HG02970 (cell line): ENCODE data around the gene LYRM9.
"Not testable (repeated sequence)": the region's sequence is repeated elsewhere in the genome, so short reads cannot be mapped to it uniquely, and the experiment has no call there.

Experiments
- ATAC-seq: cut with Tn5 transposase; IDR thresholded peaks from one replicate; pipeline ENCODE4 v1.9.1; 2021; ENCODE audit warnings: mild to moderate bottlenecking, moderate library complexity, moderate number of reproducible peaks; ENCODE audit not compliant: unreplicated experiment, low FRiP score

The LYRM9 gene

DNA sequence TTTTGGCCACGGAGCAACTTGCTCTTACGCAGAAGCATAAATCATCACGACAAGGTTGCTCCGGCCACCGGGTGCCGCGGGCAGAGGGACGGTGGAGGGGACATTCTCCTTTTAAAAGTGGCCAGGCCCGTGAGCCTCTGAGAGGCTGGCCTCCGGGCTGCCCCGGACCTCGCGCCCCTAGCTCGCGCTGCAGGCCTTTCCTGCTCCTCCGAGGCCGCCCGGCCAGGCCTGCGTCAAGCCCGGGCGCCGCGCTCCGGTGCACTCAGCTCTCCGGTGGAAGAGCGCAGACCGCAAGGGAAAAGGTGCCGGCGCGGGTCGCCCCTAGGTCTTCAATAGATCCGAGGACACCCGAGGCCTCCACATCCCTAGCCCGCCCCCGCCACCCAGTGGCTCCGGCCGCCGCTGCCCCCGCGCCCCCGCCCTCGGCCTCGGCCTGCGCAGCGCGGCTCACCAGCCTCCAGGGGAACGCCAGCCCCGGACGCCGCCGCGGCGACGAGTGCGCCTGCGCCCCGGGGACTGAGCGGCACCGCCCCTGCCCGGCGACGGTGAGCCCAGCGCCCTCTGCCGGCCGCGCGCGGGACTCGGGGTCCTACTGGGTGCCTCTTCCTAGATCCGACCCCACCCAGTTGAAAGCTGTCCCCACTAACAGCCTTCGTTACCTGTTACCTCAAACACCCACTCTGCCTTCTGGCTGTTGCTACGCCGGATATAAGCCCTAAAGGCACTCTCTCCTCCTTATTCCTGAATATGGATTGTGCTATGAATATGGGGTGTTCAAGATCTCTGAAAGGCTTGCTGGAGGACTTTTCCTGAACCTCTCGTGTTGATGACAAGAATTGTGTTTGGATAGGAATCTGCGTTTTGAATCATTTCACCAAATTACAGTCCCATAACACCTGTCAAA lies at the start of gene LYRM9:
Gene LYRM9 (minus strand): TSS at position 500 of the 904 bp plus-strand sequence. CDS start 10,671 bp downstream, outside the sequence.
- ATAC-seq: peak; percentile 93

DNA sequence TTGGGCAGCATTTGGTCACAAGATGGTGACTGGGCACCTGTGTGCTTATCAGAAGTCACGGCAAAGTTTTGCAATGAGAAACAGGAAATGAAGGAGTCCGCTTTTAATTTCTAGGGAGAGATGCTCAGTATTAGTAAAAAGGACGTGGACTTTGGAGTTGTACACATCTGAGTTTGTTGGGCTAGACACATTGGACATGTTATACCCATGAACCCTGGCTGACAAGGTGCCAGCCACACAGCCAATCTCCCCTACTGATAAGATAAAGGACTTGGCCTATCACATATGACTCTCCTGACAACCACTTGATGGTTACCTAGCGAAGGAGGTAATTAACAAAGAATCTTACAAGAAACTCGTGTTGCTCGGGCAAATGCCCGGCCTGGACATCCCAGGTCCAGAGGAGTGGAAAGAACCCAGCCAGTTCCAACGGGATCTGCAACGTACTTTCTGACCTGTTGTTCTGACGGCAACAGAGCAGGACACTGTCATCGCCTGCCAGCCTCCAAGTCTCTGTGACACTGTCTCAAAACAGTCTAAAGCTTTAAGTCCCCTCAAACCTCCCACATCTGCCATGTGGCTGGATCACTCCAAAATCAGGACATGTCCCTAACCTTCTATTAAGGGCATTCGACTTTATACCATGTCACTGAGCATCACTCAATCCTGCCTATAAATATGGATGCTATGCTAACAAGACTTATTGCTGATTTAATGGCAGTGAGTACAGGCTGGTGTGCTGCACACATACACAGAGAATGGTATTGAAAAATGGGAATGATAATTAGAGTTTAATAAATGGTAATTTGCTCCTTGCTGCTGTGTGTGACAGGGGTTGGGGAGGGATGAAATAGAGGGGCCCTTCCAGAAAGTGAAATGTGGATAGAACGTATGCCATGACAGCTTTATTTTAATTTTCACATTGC lies 47.6 kb upstream of the LYRM9 start:
- ATAC-seq: no peak

GRCh38 chr17:27939474-27940465 lies 46.6 kb upstream of the LYRM9 start:
- no peak for ATAC-seq

GRCh38 chr17:27938864-27939263 lies 45.7 kb upstream of the LYRM9 start:
- no peak for ATAC-seq

GRCh38 chr17:27938241-27938640 lies 45.1 kb upstream of the LYRM9 start:
- no peak for ATAC-seq

- no peak for ATAC-seq
Measured at GRCh38 chr17:27937025-27937546, 43.9 kb upstream of the LYRM9 start.

DNA sequence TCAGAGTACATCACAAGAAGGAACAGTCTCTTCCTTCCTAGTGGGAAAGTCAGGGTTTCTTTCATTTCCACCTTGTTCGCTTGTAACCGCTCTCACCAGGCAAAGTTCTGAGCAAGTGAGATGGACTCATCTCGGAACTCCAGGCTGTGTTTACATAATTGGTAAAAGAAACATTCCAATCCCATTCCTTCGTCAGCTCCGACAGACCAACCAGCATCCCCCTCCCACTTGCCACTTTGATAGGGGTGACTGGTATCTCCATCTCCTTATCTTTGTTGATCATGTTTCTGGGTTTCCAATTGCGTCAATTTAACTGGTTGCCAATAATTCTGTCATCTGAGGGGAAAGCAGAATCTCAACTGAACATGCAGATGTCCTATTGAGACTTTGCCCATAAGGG lies 36.8 kb upstream of the LYRM9 start:
- ATAC-seq: no peak

DNA sequence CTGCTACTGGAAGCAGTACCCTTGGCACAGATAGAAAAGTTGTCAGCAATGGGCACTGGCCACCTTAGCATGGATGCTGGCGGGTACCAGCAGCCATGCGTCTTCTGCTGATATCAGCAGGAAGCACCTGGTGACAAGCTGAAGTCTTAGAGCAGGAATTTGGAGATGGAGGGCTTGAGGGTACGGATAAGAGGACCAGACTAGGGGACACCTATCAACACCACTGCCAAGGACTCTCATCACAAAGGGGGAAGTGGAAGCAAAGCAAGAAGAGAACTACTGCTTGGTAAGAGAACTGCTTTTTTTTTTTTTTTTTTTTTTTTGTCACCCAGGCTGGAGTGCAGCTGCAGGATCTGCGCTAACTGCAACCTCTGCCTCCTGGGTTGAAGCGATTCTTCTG lies 35.4 kb upstream of the LYRM9 start:
- no peak for ATAC-seq

DNA sequence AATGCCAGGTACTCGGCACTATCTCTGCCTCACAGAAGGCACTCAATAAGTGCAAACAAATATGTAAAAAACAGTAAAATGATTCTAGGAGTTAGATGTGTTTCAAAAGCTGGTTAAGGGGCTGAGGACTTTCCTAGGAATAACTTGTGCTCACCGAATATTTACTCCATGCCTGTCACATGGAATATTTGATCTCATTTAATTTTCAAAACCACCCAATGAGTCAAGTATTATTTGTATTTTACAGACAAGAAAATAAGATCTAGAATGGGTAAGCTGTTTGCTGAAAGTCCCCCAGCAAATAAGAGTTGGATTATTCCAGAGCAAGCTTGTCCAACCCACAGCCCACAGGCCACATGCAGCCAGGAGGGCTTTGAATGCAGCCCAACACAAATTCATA lies 34.6 kb upstream of the LYRM9 start:
- no peak for ATAC-seq

DNA sequence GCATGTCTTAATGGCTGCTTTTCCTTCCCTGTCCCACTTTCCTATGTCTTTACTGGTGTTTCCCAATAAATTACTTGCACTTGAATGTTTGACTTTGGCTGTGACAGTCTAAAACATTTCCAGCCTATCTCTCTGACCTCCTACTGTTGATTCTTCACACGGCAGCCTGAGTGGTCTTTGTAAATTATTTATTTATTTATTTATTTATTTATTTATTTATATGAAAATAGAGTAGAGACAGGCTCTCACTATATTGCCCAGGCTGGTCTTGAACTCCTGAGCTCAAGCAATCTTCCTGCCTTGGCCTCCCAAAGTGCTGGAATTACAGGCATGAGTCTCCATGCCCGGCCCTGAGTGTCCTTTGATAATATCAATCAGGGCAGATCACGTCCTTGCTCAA lies 28.4 kb upstream of the LYRM9 start:
- ATAC-seq: no peak

- ATAC-seq: no peak
Measured at GRCh38 chr17:27921077-27921476, 27.9 kb upstream of the LYRM9 start.

GRCh38 chr17:27920569-27920968 lies 27.4 kb upstream of the LYRM9 start:
- no peak for ATAC-seq

GRCh38 chr17:27919079-27919478 lies 25.9 kb upstream of the LYRM9 start:
- no peak for ATAC-seq

DNA sequence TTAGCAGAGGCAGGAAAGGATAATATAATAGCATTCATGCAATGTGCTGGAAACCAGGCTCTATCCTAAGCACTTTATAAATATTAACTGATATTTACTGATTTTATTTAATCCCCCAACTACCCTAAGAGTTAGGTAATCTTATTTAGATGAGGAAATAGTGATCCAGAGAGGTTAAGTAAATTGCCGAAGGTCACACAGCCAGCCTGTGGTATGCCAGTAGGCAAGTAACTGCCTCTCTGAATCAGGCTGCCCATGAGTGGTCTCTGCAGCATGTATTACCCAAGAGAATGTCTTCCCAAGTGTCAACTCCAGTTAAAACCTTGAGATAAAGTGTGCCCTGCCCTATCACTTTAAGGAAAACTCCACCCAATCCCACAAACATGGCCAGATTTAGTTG lies 25.3 kb upstream of the LYRM9 start:
- ATAC-seq: no peak

- no peak for ATAC-seq
Measured at GRCh38 chr17:27917000-27917399, 23.8 kb upstream of the LYRM9 start.

- ATAC-seq: no peak
Measured at GRCh38 chr17:27915709-27916108, 22.5 kb upstream of the LYRM9 start.

GRCh38 chr17:27914382-27914781 lies 21.2 kb upstream of the LYRM9 start:
- no peak for ATAC-seq

DNA sequence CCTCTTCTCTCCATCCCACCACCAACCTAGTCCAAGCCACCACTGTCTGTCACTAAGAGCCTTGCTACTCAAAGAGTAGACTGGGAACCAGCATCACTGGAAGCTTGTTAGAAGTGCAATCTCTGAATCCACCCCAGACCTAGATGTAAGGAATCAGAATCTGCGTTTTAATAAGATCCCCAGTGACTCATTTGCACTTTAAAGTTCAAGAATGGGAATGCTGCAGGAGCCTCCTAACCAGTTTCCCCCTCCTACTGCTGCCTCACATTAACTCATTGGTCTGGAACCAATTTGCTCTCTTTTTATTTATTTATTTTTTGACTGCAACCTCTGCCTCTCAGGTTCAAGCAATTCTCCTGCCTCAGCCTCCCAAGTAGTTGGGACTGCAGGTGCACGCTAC lies 19.8 kb upstream of the LYRM9 start:
- ATAC-seq: no peak

DNA sequence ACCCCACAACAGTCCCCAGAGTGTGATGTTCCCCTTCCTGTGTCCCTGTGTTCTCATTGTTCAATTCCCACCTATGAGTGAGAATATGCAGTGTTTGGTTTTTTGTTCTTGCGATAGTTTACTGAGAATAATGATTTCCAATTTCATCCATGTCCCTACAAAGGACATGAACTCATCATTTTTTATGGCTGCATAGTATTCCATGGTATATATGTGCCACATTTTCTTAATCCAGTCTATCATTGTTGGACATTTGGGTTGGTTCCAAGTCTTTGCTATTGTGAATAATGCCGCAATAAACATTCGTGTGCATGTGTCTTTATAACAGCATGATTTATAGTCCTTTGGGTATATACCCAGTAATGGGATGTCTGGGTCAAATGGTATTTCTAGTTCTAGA lies 19.1 kb upstream of the LYRM9 start:
- not testable (repeated sequence) for ATAC-seq
